ENCODE results near the gene AKR7A2.

The AKR7A2 gene

DNA sequence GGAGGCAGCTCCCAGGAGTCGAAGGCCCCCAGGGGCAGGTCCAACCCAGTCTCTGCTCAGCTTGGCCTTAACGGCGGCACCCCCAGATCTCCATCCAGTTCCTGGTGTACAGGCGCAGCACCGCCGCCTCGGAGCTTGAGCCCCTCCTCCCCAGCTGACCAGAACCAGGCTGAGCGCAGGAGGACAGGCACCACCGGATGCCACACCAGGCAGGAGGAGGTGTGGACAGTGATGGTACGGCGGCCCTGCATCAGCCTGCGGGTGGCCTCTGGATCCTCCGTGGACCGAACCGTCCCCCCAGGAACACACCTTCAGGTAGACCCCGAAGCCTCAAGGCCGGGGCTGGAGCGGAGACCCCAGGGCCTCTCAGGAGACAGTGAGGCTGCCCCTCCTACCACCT is 16.5 kb upstream of the AKR7A2 start:
- TF ChIP-seq, protein P1, sequence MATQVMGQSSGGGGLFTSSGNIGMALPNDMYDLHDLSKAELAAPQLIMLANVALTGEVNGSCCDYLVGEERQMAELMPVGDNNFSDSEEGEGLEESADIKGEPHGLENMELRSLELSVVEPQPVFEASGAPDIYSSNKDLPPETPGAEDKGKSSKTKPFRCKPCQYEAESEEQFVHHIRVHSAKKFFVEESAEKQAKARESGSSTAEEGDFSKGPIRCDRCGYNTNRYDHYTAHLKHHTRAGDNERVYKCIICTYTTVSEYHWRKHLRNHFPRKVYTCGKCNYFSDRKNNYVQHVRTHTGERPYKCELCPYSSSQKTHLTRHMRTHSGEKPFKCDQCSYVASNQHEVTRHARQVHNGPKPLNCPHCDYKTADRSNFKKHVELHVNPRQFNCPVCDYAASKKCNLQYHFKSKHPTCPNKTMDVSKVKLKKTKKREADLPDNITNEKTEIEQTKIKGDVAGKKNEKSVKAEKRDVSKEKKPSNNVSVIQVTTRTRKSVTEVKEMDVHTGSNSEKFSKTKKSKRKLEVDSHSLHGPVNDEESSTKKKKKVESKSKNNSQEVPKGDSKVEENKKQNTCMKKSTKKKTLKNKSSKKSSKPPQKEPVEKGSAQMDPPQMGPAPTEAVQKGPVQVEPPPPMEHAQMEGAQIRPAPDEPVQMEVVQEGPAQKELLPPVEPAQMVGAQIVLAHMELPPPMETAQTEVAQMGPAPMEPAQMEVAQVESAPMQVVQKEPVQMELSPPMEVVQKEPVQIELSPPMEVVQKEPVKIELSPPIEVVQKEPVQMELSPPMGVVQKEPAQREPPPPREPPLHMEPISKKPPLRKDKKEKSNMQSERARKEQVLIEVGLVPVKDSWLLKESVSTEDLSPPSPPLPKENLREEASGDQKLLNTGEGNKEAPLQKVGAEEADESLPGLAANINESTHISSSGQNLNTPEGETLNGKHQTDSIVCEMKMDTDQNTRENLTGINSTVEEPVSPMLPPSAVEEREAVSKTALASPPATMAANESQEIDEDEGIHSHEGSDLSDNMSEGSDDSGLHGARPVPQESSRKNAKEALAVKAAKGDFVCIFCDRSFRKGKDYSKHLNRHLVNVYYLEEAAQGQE (IDR thresholded peaks at IDR 0.05; ENCODE audit: insufficient read depth in 1 of 2, low read depth in 2 of 2, low read length in 2 of 2), result no peak
- TF ChIP-seq TAF1 (IDR thresholded peaks at IDR 0.05; ENCODE audit: borderline replicate concordance, insufficient read depth, low read length) (no peak), FOXP2 (optimal IDR thresholded peaks at IDR 0.05; ENCODE audit: borderline replicate concordance, extremely low read depth, extremely low read length, insufficient read depth) (no peak), SIN3A (IDR thresholded peaks at IDR 0.05; ENCODE audit: borderline replicate concordance, insufficient read depth, low read length) (no peak), POLR2AphosphoS5 (IDR thresholded peaks at IDR 0.05; ENCODE audit: low read depth, low read length) (no peak)

DNA sequence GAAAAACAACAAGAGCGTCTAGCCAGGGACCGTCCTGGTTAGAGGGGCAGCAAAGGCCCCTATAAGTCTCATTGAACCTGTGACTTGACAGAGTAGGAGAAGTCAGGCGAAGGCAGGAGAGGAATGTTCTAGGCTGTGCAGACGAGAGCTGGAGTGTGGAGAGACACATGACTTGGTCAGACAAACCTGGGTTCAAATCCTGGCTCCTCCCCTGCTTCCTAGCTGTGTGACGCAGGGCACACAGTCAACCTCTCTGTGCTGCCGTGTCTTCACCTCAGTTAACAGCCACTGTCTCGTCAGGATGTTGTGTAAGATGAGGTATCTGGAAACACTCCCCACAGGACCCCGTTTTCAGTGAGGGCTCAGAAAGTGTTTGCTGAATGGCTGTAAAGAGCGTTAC is 15.8 kb upstream of the AKR7A2 start:
- TF ChIP-seq SIN3A (IDR thresholded peaks at IDR 0.05; ENCODE audit: borderline replicate concordance, insufficient read depth, low read length) (no peak), FOXP2 (optimal IDR thresholded peaks at IDR 0.05; ENCODE audit: borderline replicate concordance, extremely low read depth, extremely low read length, insufficient read depth) (no peak), POLR2AphosphoS5 (IDR thresholded peaks at IDR 0.05; ENCODE audit: low read depth, low read length) (no peak), TAF1 (IDR thresholded peaks at IDR 0.05; ENCODE audit: borderline replicate concordance, insufficient read depth, low read length) (no peak)
- TF ChIP-seq, protein P1 (IDR thresholded peaks at IDR 0.05; ENCODE audit: insufficient read depth in 1 of 2, low read depth in 2 of 2, low read length in 2 of 2), result no peak

DNA sequence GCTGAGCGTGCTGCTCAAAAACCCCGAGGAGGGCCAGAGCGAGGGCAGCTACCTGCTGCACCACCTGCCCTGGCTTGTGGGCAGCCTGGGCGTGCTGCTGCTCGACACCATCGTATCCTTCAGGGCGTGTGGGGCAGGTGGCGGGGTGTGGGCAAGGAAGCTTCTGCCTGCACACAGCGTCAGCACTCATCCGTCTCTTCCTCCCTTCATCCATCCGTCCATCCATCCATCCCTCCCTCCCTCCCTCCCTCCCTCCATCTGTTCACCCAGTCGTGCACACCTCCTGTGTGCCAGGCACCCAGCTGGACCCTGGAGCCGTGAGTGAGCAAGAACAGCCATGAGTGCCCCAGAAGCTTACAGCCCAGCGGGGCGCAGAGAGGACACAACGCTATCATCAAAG is 15.4 kb upstream of the AKR7A2 start:
- no peak for TF ChIP-seq SIN3A (IDR thresholded peaks at IDR 0.05; ENCODE audit: borderline replicate concordance, insufficient read depth, low read length)
- no peak for TF ChIP-seq FOXP2 (optimal IDR thresholded peaks at IDR 0.05; ENCODE audit: borderline replicate concordance, extremely low read depth, extremely low read length, insufficient read depth)
- no peak for TF ChIP-seq POLR2AphosphoS5 (IDR thresholded peaks at IDR 0.05; ENCODE audit: low read depth, low read length)
- TF ChIP-seq, protein P1 (IDR thresholded peaks at IDR 0.05; ENCODE audit: insufficient read depth in 1 of 2, low read depth in 2 of 2, low read length in 2 of 2), result no peak
- TF ChIP-seq TAF1 (IDR thresholded peaks at IDR 0.05; ENCODE audit: borderline replicate concordance, insufficient read depth, low read length), result no peak

DNA sequence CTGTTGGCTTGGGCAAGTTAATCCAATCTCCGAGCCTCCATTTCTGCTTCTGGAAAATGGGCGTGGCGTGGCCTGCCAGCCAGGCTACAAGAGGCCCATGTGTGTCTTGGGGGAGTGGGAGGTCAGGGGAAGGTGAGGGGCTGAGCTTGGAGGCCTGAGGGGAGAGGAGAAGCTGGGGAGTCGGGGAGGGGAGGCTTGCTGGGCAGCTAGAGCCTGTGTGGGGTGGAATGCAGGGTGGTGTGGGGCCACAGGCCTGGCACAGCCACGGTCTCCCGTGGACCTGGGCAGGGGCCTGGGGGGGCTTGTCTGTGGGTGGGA is 14.8 kb upstream of the AKR7A2 start:
- no peak for TF ChIP-seq POLR2AphosphoS5 (IDR thresholded peaks at IDR 0.05; ENCODE audit: low read depth, low read length)
- no peak for TF ChIP-seq SIN3A (IDR thresholded peaks at IDR 0.05; ENCODE audit: borderline replicate concordance, insufficient read depth, low read length)
- no peak for TF ChIP-seq FOXP2 (optimal IDR thresholded peaks at IDR 0.05; ENCODE audit: borderline replicate concordance, extremely low read depth, extremely low read length, insufficient read depth)
- no peak for TF ChIP-seq TAF1 (IDR thresholded peaks at IDR 0.05; ENCODE audit: borderline replicate concordance, insufficient read depth, low read length)
- TF ChIP-seq, protein P1 (IDR thresholded peaks at IDR 0.05; ENCODE audit: insufficient read depth in 1 of 2, low read depth in 2 of 2, low read length in 2 of 2), result no peak
